ENCODE results near the gene ADAMTS20. TPM values are rescaled to one million over a fixed set of nuclear protein-coding genes. Genes with fewer than 3 reads are reported as not detected.
"Not testable (repeated sequence)": the region's sequence is repeated elsewhere in the genome, so short reads cannot be mapped to it uniquely, and the experiment has no call there.

ADAMTS20 gene
- total and polyA plus RNA-seq, 2 donors, result 1.0 TPM; not detected in 1

- H3K4me1 ChIP-seq (ENCODE audit: insufficient read depth), result no peaks in the 10 kb centered on the region
- WGBS, result 2% methylated on average over 48 of the region's 48 CpGs
- H3K27ac ChIP-seq (ENCODE audit: low read depth), result no peak overlapping the region
- no peaks in the 10 kb centered on the region for H3K36me3 ChIP-seq (ENCODE audit: insufficient read depth)
- H3K4me3 ChIP-seq (ENCODE audit: low read depth, low read length), result no peak overlapping the region
- no peak for DNase-seq (ENCODE audit: extremely low spot score)
These were observed 578 bp downstream of the ADAMTS20 start for GRCh38 chr12:43551279-43551970.

- Histone ChIP-seq H3K36me3 (ENCODE audit: insufficient read depth) (no peaks in the 10 kb centered on the region), H3K27ac (ENCODE audit: low read depth) (no peak overlapping the region), H3K4me3 (ENCODE audit: low read depth, low read length) (no peak overlapping the region), H3K4me1 (ENCODE audit: insufficient read depth) (no peaks in the 10 kb centered on the region)
- no peak for DNase-seq (ENCODE audit: extremely low spot score)
- 14% methylated on average over 31 of the region's 31 CpGs for WGBS
These were observed 1.2 kb downstream of the ADAMTS20 start for GRCh38 chr12:43550831-43551271.

- H3K27ac ChIP-seq (ENCODE audit: low read depth), result no peak overlapping the region
- peaks cover 2% of the 10 kb centered on the region for H3K36me3 ChIP-seq (ENCODE audit: insufficient read depth)
- no peak for DNase-seq (ENCODE audit: extremely low spot score)
- WGBS, result 85% methylated on average over 3 of the region's 3 CpGs
- H3K4me3 ChIP-seq (ENCODE audit: low read depth, low read length), result no peak overlapping the region
- no peaks in the 10 kb centered on the region for H3K4me1 ChIP-seq (ENCODE audit: insufficient read depth)
These were observed 7.3 kb downstream of the ADAMTS20 start for GRCh38 chr12:43544703-43545102.

GRCh38 chr12:43540470-43540869, 11.5 kb downstream of the ADAMTS20 start:
- Histone ChIP-seq H3K36me3 (ENCODE audit: insufficient read depth) (peaks cover 1% of the 10 kb centered on the region), H3K4me3 (ENCODE audit: low read depth, low read length) (no peak overlapping the region), H3K27ac (ENCODE audit: low read depth) (no peak overlapping the region), H3K4me1 (ENCODE audit: insufficient read depth) (no peaks in the 10 kb centered on the region)
- no peak for DNase-seq (ENCODE audit: extremely low spot score)

GRCh38 chr12:43537675-43538074, 14.3 kb downstream of the ADAMTS20 start:
- H3K27ac ChIP-seq (ENCODE audit: low read depth); DNase-seq (ENCODE audit: extremely low spot score); H3K4me3 ChIP-seq (ENCODE audit: low read depth, low read length); H3K4me1 ChIP-seq (ENCODE audit: insufficient read depth); H3K36me3 ChIP-seq (ENCODE audit: insufficient read depth): not testable (repeated sequence)

- DNase-seq (ENCODE audit: extremely low spot score), result no peak
- WGBS, result 72% methylated on average over 3 of the region's 3 CpGs
- H3K4me3 ChIP-seq (ENCODE audit: low read depth, low read length), result no peak overlapping the region
- no peaks in the 10 kb centered on the region for H3K36me3 ChIP-seq (ENCODE audit: insufficient read depth)
- no peaks in the 10 kb centered on the region for H3K4me1 ChIP-seq (ENCODE audit: insufficient read depth)
- H3K27ac ChIP-seq (ENCODE audit: low read depth), result no peak overlapping the region
These were observed 36.0 kb downstream of the ADAMTS20 start for GRCh38 chr12:43516045-43516444.

- 64% methylated on average over 2 of the region's 2 CpGs for WGBS
- no peak for DNase-seq (ENCODE audit: extremely low spot score)
- no peak overlapping the region for H3K4me3 ChIP-seq (ENCODE audit: low read depth, low read length)
- H3K36me3 ChIP-seq (ENCODE audit: insufficient read depth), result no peaks in the 10 kb centered on the region
- no peak overlapping the region for H3K27ac ChIP-seq (ENCODE audit: low read depth)
- H3K4me1 ChIP-seq (ENCODE audit: insufficient read depth), result no peaks in the 10 kb centered on the region
These were observed 50.3 kb downstream of the ADAMTS20 start for GRCh38 chr12:43501703-43502102.

GRCh38 chr12:43493261-43493797, 58.7 kb downstream of the ADAMTS20 start:
- no peaks in the 10 kb centered on the region for H3K36me3 ChIP-seq (ENCODE audit: insufficient read depth)
- 78% methylated on average over 2 of the region's 2 CpGs for WGBS

GRCh38 chr12:43482311-43483085, 69.5 kb downstream of the ADAMTS20 start:
- 93% methylated on average over 3 of the region's 3 CpGs for WGBS
- DNase-seq (ENCODE audit: extremely low spot score), result no peak
- Histone ChIP-seq H3K27ac (ENCODE audit: low read depth) (no peak overlapping the region), H3K36me3 (ENCODE audit: insufficient read depth) (no peaks in the 10 kb centered on the region), H3K4me3 (ENCODE audit: low read depth, low read length) (no peak overlapping the region), H3K4me1 (ENCODE audit: insufficient read depth) (no peaks in the 10 kb centered on the region)

More at GRCh38 chr12:43493261-43493797, 58.7 kb downstream of the ADAMTS20 start:
- no peaks in the 10 kb centered on the region for H3K4me1 ChIP-seq (ENCODE audit: insufficient read depth)
- H3K27ac ChIP-seq (ENCODE audit: low read depth), result no peak overlapping the region
- no peak for DNase-seq (ENCODE audit: extremely low spot score)
- no peak overlapping the region for H3K4me3 ChIP-seq (ENCODE audit: low read depth, low read length)

GRCh38 chr12:43480591-43480990, 71.4 kb downstream of the ADAMTS20 start:
- Histone ChIP-seq H3K4me3 (ENCODE audit: low read depth, low read length) (no peak overlapping the region), H3K27ac (ENCODE audit: low read depth) (no peak overlapping the region), H3K4me1 (ENCODE audit: insufficient read depth) (no peaks in the 10 kb centered on the region), H3K36me3 (ENCODE audit: insufficient read depth) (no peaks in the 10 kb centered on the region)
- 77% methylated on average over 3 of the region's 3 CpGs for WGBS
- DNase-seq (ENCODE audit: extremely low spot score), result no peak

- DNase-seq (ENCODE audit: extremely low spot score), result no peak
- Histone ChIP-seq H3K36me3 (ENCODE audit: insufficient read depth) (no peaks in the 10 kb centered on the region), H3K4me3 (ENCODE audit: low read depth, low read length) (no peak overlapping the region), H3K4me1 (ENCODE audit: insufficient read depth) (no peaks in the 10 kb centered on the region), H3K27ac (ENCODE audit: low read depth) (no peak overlapping the region)
- 81% methylated on average over 3 of the region's 3 CpGs for WGBS
These were observed 89.3 kb downstream of the ADAMTS20 start for GRCh38 chr12:43462741-43463140.

GRCh38 chr12:43462080-43462479, 89.9 kb downstream of the ADAMTS20 start:
- WGBS, result 69% methylated on average over 2 of the region's 2 CpGs
- Histone ChIP-seq H3K4me1 (ENCODE audit: insufficient read depth) (no peaks in the 10 kb centered on the region), H3K27ac (ENCODE audit: low read depth) (no peak overlapping the region), H3K36me3 (ENCODE audit: insufficient read depth) (no peaks in the 10 kb centered on the region), H3K4me3 (ENCODE audit: low read depth, low read length) (no peak overlapping the region)
- no peak for DNase-seq (ENCODE audit: extremely low spot score)

GRCh38 chr12:43459285-43459684, 92.7 kb downstream of the ADAMTS20 start:
- H3K27ac ChIP-seq (ENCODE audit: low read depth), result no peak overlapping the region
- no peaks in the 10 kb centered on the region for H3K4me1 ChIP-seq (ENCODE audit: insufficient read depth)
- no peaks in the 10 kb centered on the region for H3K36me3 ChIP-seq (ENCODE audit: insufficient read depth)
- no peak overlapping the region for H3K4me3 ChIP-seq (ENCODE audit: low read depth, low read length)
- WGBS, result 91% methylated on average over 4 of the region's 4 CpGs
- no peak for DNase-seq (ENCODE audit: extremely low spot score)

- WGBS, result 73% methylated on average over 8 of the region's 8 CpGs
- Histone ChIP-seq H3K4me3 (ENCODE audit: low read depth, low read length) (no peak overlapping the region), H3K4me1 (ENCODE audit: insufficient read depth) (no peaks in the 10 kb centered on the region), H3K36me3 (ENCODE audit: insufficient read depth) (no peaks in the 10 kb centered on the region), H3K27ac (ENCODE audit: low read depth) (no peak overlapping the region)
- DNase-seq (ENCODE audit: extremely low spot score), result no peak
These were observed 98.2 kb downstream of the ADAMTS20 start for GRCh38 chr12:43453761-43454160.
